NCI-H446 (cell line): ENCODE results near the gene CEPT1.
"Not testable (repeated sequence)": the region's sequence is repeated elsewhere in the genome, so short reads cannot be mapped to it uniquely, and the experiment has no call there.

Experiments used
- DNase-seq, 2 experiments: peaks; one replicate each; lab custom pipeline; 2025; lab: John Stamatoyannopoulos, UW

The CEPT1 gene

GRCh38 chr1:111209622-111210021, 69.6 kb downstream of the CEPT1 start:
- no peak for DNase-seq

GRCh38 chr1:111211921-111212320, 71.9 kb downstream of the CEPT1 start:
- no peak for DNase-seq

- no peak for DNase-seq
Observed at GRCh38 chr1:111212634-111213335, 72.8 kb downstream of the CEPT1 start.

DNA sequence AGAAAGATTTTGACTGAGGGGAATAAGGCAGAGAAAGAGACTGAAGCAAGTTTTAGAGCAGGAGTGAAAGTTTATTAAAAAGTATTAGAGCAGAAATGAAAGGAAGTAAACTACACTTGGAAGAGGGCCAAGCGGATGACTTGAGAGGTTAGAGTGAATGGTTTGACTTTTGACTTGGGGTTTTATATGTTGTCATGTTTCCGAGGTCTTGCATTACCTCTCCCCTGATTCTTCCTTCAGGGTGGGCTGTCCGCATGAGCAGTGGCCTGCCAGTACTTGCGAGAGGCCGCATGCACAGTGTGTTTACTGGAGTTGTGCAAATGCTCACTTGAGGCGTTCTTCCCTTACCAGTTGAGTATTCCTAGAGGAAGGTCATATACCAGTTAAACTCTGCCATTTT, 73.4 kb downstream of the CEPT1 start:
- DNase-seq = no peak

- DNase-seq = no peak
Observed at GRCh38 chr1:111214074-111214801, 74.2 kb downstream of the CEPT1 start.

- no peak for DNase-seq
Observed at GRCh38 chr1:111214884-111215283, 74.9 kb downstream of the CEPT1 start.

- DNase-seq = not testable (repeated sequence)
Observed at GRCh38 chr1:111215285-111215684, 75.3 kb downstream of the CEPT1 start.

DNA sequence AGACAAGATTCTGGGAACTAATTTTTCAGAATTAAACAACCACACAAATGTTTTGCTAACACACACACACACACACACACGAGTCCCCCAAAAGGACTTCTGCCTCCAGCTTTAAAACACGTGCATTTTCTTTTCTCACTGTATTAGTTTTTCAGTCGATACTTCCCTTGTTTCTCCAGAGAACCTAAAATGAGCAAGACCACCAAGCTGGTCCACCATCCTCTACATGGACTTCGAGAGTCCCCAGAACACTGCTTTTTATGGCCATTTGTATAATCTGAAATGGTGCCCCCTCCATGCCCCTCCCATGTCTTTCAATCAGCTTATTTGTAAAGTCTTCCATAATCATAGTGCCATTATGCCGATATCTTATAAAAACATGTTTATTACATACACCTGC, 76.7 kb downstream of the CEPT1 start:
- DNase-seq = no peak

DNA sequence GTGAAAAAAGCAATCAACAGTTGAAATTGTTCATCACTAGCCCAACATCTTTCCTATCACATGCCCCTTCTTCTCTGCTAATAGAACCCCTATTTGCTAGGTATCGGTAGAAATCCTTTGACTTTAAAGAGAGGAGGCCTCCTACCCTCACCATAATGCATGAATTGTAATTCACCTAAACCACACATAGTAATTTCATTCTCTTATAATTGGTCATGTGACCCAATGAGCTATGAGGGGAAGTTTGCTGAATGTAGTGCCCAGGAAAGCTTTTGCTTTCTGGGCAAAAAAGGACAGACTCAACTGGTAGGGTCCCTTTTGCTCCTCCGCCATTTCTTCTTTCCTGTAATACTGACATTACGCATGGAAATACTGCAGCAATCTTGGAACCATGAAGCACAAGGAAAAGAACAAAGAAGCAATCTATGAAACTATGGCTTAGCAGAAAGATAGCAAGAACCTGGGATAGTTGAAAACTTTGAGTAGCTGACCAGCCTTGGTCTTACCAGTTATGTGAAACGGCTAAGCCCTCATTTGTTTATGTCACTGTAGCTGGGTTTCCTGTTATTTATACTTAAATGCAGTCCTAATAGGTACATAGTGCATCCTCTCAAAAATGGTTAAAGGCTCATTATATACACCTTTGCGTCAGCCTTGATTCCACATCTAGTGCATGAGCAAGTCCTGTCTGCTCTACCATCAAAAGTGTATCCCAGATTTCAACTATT, 77.3 kb downstream of the CEPT1 start:
- no peak for DNase-seq

DNA sequence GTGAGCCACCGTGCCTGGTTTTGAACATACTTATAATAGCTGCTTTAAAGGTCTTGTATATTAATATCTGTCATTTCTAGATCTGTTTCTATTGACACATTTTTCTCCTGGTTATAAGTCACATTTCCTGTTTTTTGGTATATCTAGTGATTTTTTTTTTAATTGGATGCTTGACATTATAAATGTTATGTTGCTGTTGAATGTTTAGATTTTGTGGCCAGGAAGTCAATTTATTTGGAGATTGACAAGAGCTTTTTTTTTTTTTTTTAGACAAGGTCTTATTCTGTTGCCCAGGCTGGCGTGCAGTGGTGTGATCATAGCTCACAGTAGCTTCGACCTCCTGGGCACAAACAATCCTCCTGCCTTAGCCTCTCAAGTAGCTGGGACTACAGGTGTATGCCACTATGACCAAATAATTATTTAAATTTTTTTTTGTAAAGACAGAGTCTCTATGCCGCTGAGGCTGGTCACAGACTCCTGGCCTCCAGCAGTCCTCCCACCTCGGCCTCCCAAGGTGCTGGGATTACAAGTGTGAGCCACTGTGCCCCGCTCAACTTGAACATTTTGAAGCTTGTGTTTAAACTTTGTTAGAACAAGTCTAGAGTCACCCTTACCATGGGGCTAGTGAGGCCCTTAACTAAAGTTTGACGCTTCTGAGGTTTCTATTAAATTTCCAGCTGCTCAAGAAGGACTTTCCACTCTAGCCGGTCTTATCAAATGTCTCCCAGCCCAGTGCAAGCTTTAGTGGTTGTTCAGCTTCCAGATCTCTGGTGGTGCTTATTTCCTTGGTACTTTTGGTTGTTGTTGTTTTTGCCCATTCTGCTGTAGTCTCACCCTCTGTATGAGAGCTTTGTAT, 78.9 kb downstream of the CEPT1 start:
- no peak for DNase-seq

DNA sequence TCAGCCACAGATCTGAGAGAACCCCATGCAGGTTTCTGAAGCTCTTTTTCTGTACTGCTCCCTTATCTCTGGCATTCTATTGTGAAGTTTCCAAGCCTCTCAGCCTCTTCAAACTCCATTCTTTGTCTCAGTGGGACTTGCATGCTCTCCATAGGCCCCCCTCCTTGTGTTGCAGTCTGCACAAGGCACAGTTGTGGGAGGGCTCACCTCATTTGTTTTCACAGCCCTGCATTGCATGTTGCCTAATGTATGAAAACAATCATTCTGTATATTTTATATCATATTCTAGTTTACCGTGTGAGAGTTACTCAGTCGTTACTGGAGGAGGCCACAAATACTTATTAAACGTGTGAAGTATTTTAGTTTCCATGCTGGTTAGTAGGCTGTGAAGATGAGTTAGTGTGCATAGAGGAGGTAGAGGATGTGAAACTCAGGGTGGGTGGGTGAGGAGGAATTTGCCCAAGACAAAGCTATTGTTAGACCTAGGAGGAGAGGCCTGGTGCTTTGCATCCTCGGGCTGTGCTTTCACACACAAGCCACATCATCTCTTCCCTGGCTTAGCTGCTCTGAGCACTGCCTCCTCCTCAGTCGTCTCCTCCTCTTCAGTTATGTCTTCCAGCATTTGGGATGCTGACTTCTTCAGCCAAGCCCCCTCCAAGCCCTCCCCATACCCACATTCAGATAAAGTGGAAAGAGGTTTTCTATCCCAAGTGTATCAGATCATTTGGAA, 79.7 kb downstream of the CEPT1 start:
- no peak for DNase-seq

DNA sequence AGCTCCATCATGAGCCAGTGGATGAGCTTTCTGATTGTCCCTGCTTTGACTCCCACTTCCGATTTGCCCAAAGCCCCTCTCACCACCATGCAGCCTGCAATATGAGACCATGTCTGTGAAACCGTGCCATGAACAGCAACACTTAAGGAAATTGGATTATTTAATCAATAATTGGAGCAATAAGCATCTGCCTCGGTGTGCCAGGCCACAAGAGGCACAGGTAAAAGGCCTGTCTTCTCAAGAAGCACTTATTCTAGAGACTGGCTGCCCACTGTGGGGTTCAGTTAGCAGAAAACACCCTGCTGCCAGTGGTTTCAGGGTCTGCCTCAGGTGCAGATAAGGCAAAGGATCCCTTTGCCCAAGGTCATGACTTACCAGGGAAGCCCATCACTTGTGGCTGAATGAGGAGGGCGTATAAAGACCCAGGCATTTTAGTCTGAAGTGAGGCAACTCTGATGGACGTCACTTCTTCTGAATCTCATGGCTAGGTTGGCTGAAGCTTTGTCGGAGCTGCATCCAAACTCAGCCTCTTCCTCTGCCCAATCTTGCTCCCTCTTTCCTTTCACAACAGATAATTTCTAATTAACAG, 80.4 kb downstream of the CEPT1 start:
- no peak for DNase-seq

- no peak for DNase-seq
Observed at GRCh38 chr1:111221276-111221632, 81.2 kb downstream of the CEPT1 start.

- no peak for DNase-seq
Observed at GRCh38 chr1:111221633-111222291, 81.7 kb downstream of the CEPT1 start.

GRCh38 chr1:111222308-111223125, 82.5 kb downstream of the CEPT1 start:
- peak in 1 of 2 experiments; percentile 56 for DNase-seq

DNA sequence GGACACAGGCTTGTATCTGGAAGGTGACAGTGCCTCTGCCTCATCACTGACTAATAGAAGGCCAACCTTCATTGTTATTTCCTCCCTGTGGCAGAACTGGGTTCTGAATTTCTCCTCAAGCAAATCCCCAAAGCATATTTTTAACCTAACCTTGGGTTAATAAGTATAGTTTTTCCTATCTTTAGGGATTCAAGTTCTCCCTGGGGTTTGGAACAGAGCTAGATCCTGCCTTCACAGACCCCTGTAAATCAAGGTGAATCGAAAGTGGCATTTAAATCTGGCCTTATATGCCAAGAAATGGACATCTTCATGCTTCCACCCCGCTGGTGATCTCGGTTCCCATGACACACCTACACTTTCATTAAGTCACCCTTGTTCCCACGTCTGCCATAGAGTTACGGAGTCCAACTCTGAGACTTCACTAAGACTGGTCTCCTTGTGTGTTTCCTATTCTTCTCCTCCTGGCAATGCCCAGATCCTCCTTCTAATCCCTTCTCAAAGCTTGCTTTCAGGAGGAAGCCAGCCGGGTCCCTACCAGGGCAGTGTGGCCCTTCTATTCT, 83.2 kb downstream of the CEPT1 start:
- no peak for DNase-seq

- DNase-seq = no peak
Observed at GRCh38 chr1:111225091-111225490, 85.1 kb downstream of the CEPT1 start.

GRCh38 chr1:111225717-111226400, 85.8 kb downstream of the CEPT1 start:
- no peak for DNase-seq

- no peak for DNase-seq
Observed at GRCh38 chr1:111227434-111227833, 87.4 kb downstream of the CEPT1 start, which contains the start of gene CHI3L2. Gene CHI3L2, plus strand, starts transcription at chr1:111227713. Its CDS starts 17 bp downstream, at chr1:111227730.
